ENCODE data around the gene SCAF8.

GRCh38 chr6:154830771-154831170 lies 97.6 kb downstream of the SCAF8 start:
- TF ChIP-seq POLR3A (IDR thresholded peaks at IDR 0.05; ENCODE audit: borderline replicate concordance, extremely low read depth, insufficient read depth, insufficient read length) (no peak), CTCF (IDR thresholded peaks at IDR 0.05 in 2 of 3, conservative IDR thresholded peaks at IDR 0.05 in 1 of 3; ENCODE audit: insufficient read depth in 2 of 3, low read depth in 1 of 3, low read length in 3 of 3) (no peak), MYBL2 (IDR thresholded peaks at IDR 0.05; ENCODE audit: low read depth) (no peak), MYBL2 (CRISPR knock-in tag; IDR thresholded peaks at IDR 0.05; ENCODE audit: borderline replicate concordance) (no peak), NRF1 (conservative IDR thresholded peaks at IDR 0.05 in 1 of 2, IDR thresholded peaks at IDR 0.05 in 1 of 2) (no peak), RAD21 (CRISPR knock-in tag; conservative IDR thresholded peaks at IDR 0.05 in 1 of 2, IDR thresholded peaks at IDR 0.05 in 1 of 2) (no peak), VEZF1 (CRISPR knock-in tag; IDR thresholded peaks at IDR 0.05) (no peak), POLR2AphosphoS2 (IDR thresholded peaks at IDR 0.05; ENCODE audit: low read length) (no peak), ELF1 (tag; IDR thresholded peaks at IDR 0.05) (no peak), NR0B1 (IDR thresholded peaks at IDR 0.05; ENCODE audit: partially characterized antibody) (no peak), SREBF2 (CRISPR knock-in tag; IDR thresholded peaks at IDR 0.05) (no peak), CHD4 (IDR thresholded peaks at IDR 0.05; ENCODE audit: insufficient read depth, insufficient replicate concordance, low read depth, low read length, poor library complexity, severe bottlenecking) (no peak), POLR2A (conservative IDR thresholded peaks at IDR 0.05) (no peak), RCOR1 (IDR thresholded peaks at IDR 0.05; ENCODE audit: borderline replicate concordance in 1 of 2, low read depth in 2 of 2, low read length in 2 of 2) (no peak), FUS (optimal IDR thresholded peaks at IDR 0.05; ENCODE audit: low read depth, low read length) (no peak)

All from K562 (cell line).